ENCODE data around the gene GPSM1.

GPSM1 gene

GRCh38 chr9:136300866-136301265 lies 26.5 kb upstream of the GPSM1 start:
- TF ChIP-seq, protein P1, sequence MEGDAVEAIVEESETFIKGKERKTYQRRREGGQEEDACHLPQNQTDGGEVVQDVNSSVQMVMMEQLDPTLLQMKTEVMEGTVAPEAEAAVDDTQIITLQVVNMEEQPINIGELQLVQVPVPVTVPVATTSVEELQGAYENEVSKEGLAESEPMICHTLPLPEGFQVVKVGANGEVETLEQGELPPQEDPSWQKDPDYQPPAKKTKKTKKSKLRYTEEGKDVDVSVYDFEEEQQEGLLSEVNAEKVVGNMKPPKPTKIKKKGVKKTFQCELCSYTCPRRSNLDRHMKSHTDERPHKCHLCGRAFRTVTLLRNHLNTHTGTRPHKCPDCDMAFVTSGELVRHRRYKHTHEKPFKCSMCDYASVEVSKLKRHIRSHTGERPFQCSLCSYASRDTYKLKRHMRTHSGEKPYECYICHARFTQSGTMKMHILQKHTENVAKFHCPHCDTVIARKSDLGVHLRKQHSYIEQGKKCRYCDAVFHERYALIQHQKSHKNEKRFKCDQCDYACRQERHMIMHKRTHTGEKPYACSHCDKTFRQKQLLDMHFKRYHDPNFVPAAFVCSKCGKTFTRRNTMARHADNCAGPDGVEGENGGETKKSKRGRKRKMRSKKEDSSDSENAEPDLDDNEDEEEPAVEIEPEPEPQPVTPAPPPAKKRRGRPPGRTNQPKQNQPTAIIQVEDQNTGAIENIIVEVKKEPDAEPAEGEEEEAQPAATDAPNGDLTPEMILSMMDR (IDR thresholded peaks at IDR 0.05; ENCODE audit: borderline replicate concordance, insufficient read depth, low read depth, low read length): no peak
- no peak overlapping the region for H3K4me3 ChIP-seq (ENCODE audit: low read depth, low read length)

GRCh38 chr9:136302527-136302926 lies 24.8 kb upstream of the GPSM1 start:
- TF ChIP-seq, protein P1 (IDR thresholded peaks at IDR 0.05; ENCODE audit: borderline replicate concordance, insufficient read depth, low read depth, low read length): no peak
- H3K4me3 ChIP-seq (ENCODE audit: low read depth, low read length): no peak overlapping the region

DNA sequence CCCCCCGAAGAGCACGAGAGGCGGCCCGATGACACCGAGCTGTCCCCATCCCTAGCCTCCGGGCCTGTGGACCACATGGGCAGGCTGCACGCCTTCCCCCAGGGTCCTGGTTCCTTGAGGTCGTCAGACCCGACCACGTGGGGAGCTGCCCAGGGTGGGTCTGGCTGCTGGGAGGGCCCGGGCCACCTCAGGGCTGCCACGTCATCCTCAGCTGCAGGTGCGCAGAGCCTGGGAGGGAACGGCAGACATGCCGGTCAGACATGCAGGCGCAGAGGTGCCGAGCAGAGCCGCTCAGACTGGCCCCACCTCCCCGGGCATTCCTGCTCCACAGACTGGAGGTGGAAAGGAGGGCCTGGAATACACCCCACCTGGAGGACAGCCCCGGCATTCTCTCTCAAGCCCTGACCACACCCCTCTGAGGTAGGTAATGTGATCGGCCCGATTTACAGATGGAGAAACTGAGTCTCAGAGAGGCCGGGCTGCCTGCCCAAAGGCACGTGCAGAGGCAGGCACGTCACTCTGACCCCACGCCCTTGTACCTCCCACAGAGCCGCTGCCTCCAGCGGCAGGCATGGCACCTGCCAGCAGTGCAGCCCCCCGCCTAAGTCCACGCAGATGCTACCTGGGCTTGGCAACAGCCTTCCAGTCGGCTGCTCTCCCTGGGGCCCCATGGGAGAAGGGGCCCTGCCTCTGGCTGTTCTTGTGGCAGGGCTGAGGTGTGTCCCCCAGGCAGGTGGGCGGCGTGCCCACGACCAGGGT lies 24.1 kb upstream of the GPSM1 start:
- no peak overlapping the region for H3K4me3 ChIP-seq (ENCODE audit: low read depth, low read length)
- TF ChIP-seq, protein P1 (IDR thresholded peaks at IDR 0.05; ENCODE audit: borderline replicate concordance, insufficient read depth, low read depth, low read length): no peak

DNA sequence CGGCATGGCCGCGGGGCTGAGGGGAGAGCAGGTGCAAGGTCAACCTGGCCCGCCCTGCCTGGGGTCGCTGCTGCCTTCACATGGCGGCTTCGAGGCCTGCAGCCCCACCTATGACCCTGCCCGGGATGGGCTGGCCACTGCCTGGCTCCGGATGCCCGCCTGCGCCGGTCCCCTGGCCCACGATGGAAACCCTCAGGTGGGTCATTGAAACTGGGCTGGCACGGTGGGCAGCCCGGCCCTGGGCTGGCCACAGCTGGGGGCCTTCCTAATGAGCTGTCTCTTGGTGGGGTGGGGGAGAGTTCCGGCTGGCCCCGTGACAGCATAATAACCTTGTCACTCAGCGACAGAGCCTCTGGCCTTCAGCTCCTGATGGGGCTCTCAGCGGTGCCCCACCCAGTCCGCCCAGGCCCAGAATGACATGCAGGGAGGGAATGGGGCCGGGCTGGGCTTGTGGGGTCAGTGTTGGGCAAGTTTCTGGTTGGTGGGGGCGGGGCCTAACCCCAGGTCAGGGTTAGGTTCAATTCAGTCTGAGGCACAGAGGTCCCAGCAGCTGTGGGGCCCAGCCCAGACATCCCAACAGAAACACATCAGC lies 23.4 kb upstream of the GPSM1 start, which contains the start of gene CCDC187:
CCDC187 (minus strand) TSS at position 270 of the 592 bp plus-strand sequence; CDS start at position 6, 264 bp downstream.
- no peak within 1 kb of the TSS for H3K4me3 ChIP-seq (ENCODE audit: low read depth, low read length)
- TF ChIP-seq, protein P1 (IDR thresholded peaks at IDR 0.05; ENCODE audit: borderline replicate concordance, insufficient read depth, low read depth, low read length): no peak

DNA sequence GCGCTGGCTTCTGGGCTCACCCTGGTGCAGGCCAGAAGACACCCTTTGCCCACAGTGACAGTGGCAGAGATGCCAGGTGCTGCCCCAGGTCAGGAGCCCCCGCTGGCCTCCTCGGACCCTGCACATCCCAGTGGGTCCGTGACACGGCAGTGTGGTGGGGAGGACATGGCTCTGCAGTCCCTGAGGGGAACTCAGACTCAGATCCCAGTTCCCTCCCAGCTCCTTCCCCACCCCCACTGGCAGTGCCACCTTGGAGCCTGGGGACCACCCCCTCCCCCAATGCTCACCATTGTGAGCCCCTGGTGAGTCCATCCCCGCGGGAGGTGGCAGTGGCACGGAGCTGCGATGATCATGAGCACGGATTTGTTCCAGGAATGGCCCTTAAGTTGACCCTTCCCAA lies 22.9 kb upstream of the GPSM1 start:
- H3K4me3 ChIP-seq (ENCODE audit: low read depth, low read length): no peak overlapping the region
- TF ChIP-seq, protein P1 (IDR thresholded peaks at IDR 0.05; ENCODE audit: borderline replicate concordance, insufficient read depth, low read depth, low read length): no peak

DNA sequence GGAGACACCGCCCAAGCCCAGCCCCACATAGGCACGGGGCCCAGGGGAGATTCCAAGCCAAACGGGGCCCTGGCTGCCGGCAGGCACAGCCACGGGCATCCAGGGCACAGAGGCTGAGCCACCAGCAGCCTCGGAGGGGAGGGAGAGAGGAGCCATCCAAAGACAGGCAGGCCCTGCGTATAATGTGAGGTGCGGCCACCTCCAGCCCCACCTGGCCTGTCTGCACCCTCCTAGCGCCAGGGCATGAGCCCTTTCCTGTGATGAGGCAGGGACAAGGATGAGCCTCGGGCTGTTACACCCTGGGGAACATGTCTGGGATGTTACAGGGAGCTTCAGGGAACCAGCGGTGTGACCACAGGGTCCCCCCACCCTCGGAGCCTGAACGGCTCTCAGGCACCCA lies 22.4 kb upstream of the GPSM1 start:
- TF ChIP-seq, protein P1 (IDR thresholded peaks at IDR 0.05; ENCODE audit: borderline replicate concordance, insufficient read depth, low read depth, low read length): no peak
- no peak overlapping the region for H3K4me3 ChIP-seq (ENCODE audit: low read depth, low read length)

GRCh38 chr9:136305804-136306203 lies 21.5 kb upstream of the GPSM1 start:
- H3K4me3 ChIP-seq (ENCODE audit: low read depth, low read length): no peak overlapping the region
- TF ChIP-seq, protein P1 (IDR thresholded peaks at IDR 0.05; ENCODE audit: borderline replicate concordance, insufficient read depth, low read depth, low read length): no peak
